DND-41 (cell line): ENCODE results near the gene XIAP.
"Not testable (repeated sequence)": the region's sequence is repeated elsewhere in the genome, so short reads cannot be mapped to it uniquely, and the experiment has no call there.

Source experiments
- CTCF ChIP-seq: IDR thresholded peaks from 2 replicates; pipeline ENCODE4 v1.5.1; 2012; ENCODE audit warnings: borderline replicate concordance, low read length, moderate library complexity, mild to moderate bottlenecking; ENCODE audit not compliant: poor library complexity, severe bottlenecking; ENCODE audit errors: extremely low read depth
- EZH2 ChIP-seq: IDR thresholded peaks from 3 replicates; pipeline ENCODE4 v1.6.1; 2012; ENCODE audit warnings: borderline replicate concordance, low read depth, mild to moderate bottlenecking, moderate library complexity, low read length, inconsistent platforms; ENCODE audit not compliant: severe bottlenecking

GRCh38 chrX:123845129-123845528 is 14.7 kb upstream of the XIAP start:
- not testable (repeated sequence) for TF ChIP-seq CTCF, EZH2
